ENCODE measurements around the gene RHBDD2. TPM values are rescaled to one million over a fixed set of nuclear protein-coding genes. Genes with fewer than 3 reads are reported as not detected.

The RHBDD2 gene
- total RNA-seq, 6 experiments from 2014 or later, result 24.4 to 56.1 (median 31.7) TPM

GRCh38 chr7:75891815-75892411, 13.1 kb downstream of the RHBDD2 start:
- Histone ChIP-seq H3K27me3 (no peaks in the 10 kb centered on the region), H3K9me3 (no peaks in the 10 kb centered on the region), H3K4me3 (no peak overlapping the region), H3K4me1 (peaks cover 0 to 6% (median 0%) of the 10 kb centered on the region in 4 donors), H3K36me3 (peaks cover 0 to 7% (median 0%) of the 10 kb centered on the region in 4 donors), H3K27ac (no peak overlapping the region)
- ATAC-seq (no peak), DNase-seq (no peak)
- intact Hi-C loops (cut with DNase I), result no loop called here
- TF ChIP-seq POLR2A (IDR thresholded peaks at IDR 0.05), result no peak
- TF ChIP-seq CTCF (IDR thresholded peaks at IDR 0.05), result no peak
- WGBS (ENCODE audit: insufficient coverage, low coverage, low lambda C conversion rate, missing lambda C conversion rate), result 96% methylated on average over 4 of the region's 7 CpGs

GRCh38 chr7:75892634-75893272, 13.9 kb downstream of the RHBDD2 start:
- DNase-seq, result no peak
- Histone ChIP-seq H3K9me3 (no peaks in the 10 kb centered on the region), H3K4me3 (no peak overlapping the region), H3K27me3 (no peaks in the 10 kb centered on the region), H3K4me1 (peaks cover 0 to 6% (median 0%) of the 10 kb centered on the region in 4 donors), H3K27ac (no peak overlapping the region), H3K36me3 (peaks cover 0 to 7% (median 0%) of the 10 kb centered on the region in 4 donors)
- TF ChIP-seq CTCF (IDR thresholded peaks at IDR 0.05), result no peak
- no peak for ATAC-seq
- 62% methylated on average over 6 of the region's 15 CpGs for WGBS (ENCODE audit: insufficient coverage, low coverage, low lambda C conversion rate, missing lambda C conversion rate)
- intact Hi-C loops (cut with DNase I), result no loop called here

- no peak for DNase-seq
- Histone ChIP-seq H3K9me3 (no peaks in the 10 kb centered on the region), H3K27ac (no peak overlapping the region), H3K36me3 (no peaks in the 10 kb centered on the region), H3K4me3 (no peak overlapping the region), H3K4me1 (no peaks in the 10 kb centered on the region), H3K27me3 (no peaks in the 10 kb centered on the region)
- ATAC-seq, result no peak
- no peak for TF ChIP-seq CTCF (IDR thresholded peaks at IDR 0.05)
- TF ChIP-seq POLR2A (IDR thresholded peaks at IDR 0.05), result no peak
- intact Hi-C loops (cut with DNase I), result no loop called here
- WGBS (ENCODE audit: insufficient coverage, low coverage, low lambda C conversion rate, missing lambda C conversion rate), result 80% methylated on average over 1 of the region's 6 CpGs
These were observed 18.0 kb downstream of the RHBDD2 start for GRCh38 chr7:75896803-75897327.

- intact Hi-C loops (cut with DNase I), result no loop called here
- no peaks in the 10 kb centered on the region for H3K9me3 ChIP-seq
- no peak for TF ChIP-seq POLR2A (IDR thresholded peaks at IDR 0.05)
- no peak for TF ChIP-seq CTCF (IDR thresholded peaks at IDR 0.05)
- H3K27me3 ChIP-seq, result no peaks in the 10 kb centered on the region
- DNase-seq, result no peak
- no peak overlapping the region for H3K27ac ChIP-seq
- no peak overlapping the region for H3K4me3 ChIP-seq
- H3K36me3 ChIP-seq, result no peaks in the 10 kb centered on the region
- H3K4me1 ChIP-seq, result peaks cover 0 to 9% (median 4%) of the 10 kb centered on the region in 4 donors
- 79% methylated on average over 8 of the region's 9 CpGs for WGBS (ENCODE audit: insufficient coverage, low coverage, low lambda C conversion rate, missing lambda C conversion rate)
- no peak for ATAC-seq
These were observed 21.9 kb downstream of the RHBDD2 start for GRCh38 chr7:75900617-75901315.

All from right lobe of liver (tissue), 6 donors.